ENCODE measurements around the gene DPP6. TPM values are rescaled to one million over a fixed set of nuclear protein-coding genes. Genes with fewer than 3 reads are reported as not detected.

Gene DPP6
- total and polyA plus RNA-seq, 9 of the 15 experiments (the other 6 are each of a cell fraction or from before 2014, with no cell fraction given): not detected

- TF ChIP-seq ZNF445 (CRISPR knock-in tag; IDR thresholded peaks at IDR 0.05; ENCODE audit: low read depth) (peak; percentile 34; the same call in 1 of the 2 replicates), KLF1 (tag; IDR thresholded peaks at IDR 0.05) (0 out of 2 replicates have a peak, but pooled peaks have one; percentile 27), SMARCE1 (IDR thresholded peaks at IDR 0.05) (peak; percentile 36; the same call in 1 of the 2 replicates), EP300 (IDR thresholded peaks at IDR 0.05; ENCODE audit: low read length) (peak; percentile 50; the same call in 1 of the 2 replicates), ZNF41 (CRISPR knock-in tag; conservative IDR thresholded peaks at IDR 0.05) (no peak), FOXK2 (conservative IDR thresholded peaks at IDR 0.05 in 1 of 2, IDR thresholded peaks at IDR 0.05 in 1 of 2; ENCODE audit: low read depth in 2 of 2) (0 out of 4 replicates have a peak, but pooled peaks of 1 of the 2 experiments have one; percentile 37), HMGN3 (IDR thresholded peaks at IDR 0.05; ENCODE audit: borderline replicate concordance, extremely low read depth, insufficient read length, low read depth, low read length) (no peak), ZFX (CRISPR knock-in tag; IDR thresholded peaks at IDR 0.05) (peak; percentile 35; the same call in 1 of the 2 replicates), ZNF507 (tag; conservative IDR thresholded peaks at IDR 0.05) (no peak), ZZZ3 (IDR thresholded peaks at IDR 0.05) (0 out of 2 replicates have a peak, but pooled peaks have one; percentile 34), TGIF2 (CRISPR knock-in tag; IDR thresholded peaks at IDR 0.05) (no peak), TOE1 (IDR thresholded peaks at IDR 0.05; ENCODE audit: borderline replicate concordance) (peak; percentile 20; the same call in 1 of the 2 replicates), TOE1 (CRISPR knock-in tag; IDR thresholded peaks at IDR 0.05; ENCODE audit: borderline replicate concordance, low read depth) (no peak), MAFF (IDR thresholded peaks at IDR 0.05; ENCODE audit: low read length) (no peak), CTCF (IDR thresholded peaks at IDR 0.05 in 2 of 3, conservative IDR thresholded peaks at IDR 0.05 in 1 of 3; ENCODE audit: insufficient read depth in 2 of 3, low read depth in 1 of 3, low read length in 3 of 3) (peak; percentile 29 to 40 (median 30); a peak in 4 of 6 replicates), GTF2E2 (tag; IDR thresholded peaks at IDR 0.05) (peak; percentile 49; the same call in 1 of the 2 replicates), MAZ (CRISPR knock-in tag; conservative IDR thresholded peaks at IDR 0.05 in 1 of 2, IDR thresholded peaks at IDR 0.05 in 1 of 2) (peak in 1 of 2 experiments; percentile 86), ZNF449 (CRISPR knock-in tag; IDR thresholded peaks at IDR 0.05) (no peak), CREB3L1 (IDR thresholded peaks at IDR 0.05; ENCODE audit: borderline replicate concordance, low read depth) (no peak), BMI1 (IDR thresholded peaks at IDR 0.05; ENCODE audit: low read length) (no peak), SMAD3 (CRISPR knock-in tag; conservative IDR thresholded peaks at IDR 0.05) (no peak), SUPT5H (IDR thresholded peaks at IDR 0.05) (peak; percentile 89), EHMT2 (IDR thresholded peaks at IDR 0.05) (peak; percentile 8; the same call in 1 of the 2 replicates)
Measured at GRCh38 chr7:154680894-154681659, 628.9 kb downstream of the DPP6 start (continued).
